HepG2 (cell line): Measurements from ENCODE around the gene VEGFB. TPM values are rescaled to one million over a fixed set of nuclear protein-coding genes. Genes with fewer than 3 reads are reported as not detected.

ENCODE experiments used
- AKAP8 ChIP-seq: sonication (generic); formaldehyde crosslinking; IDR thresholded peaks from 2 replicates; pipeline ENCODE4 v1.5.1; 2020; ENCODE audit warnings: mild to moderate bottlenecking, missing genetic modification reagents
- BORCS8-MEF2B ChIP-seq: sonication (generic); formaldehyde crosslinking; IDR thresholded peaks from 2 replicates; pipeline ENCODE4 v1.8.0; 2022; ENCODE audit warnings: mild to moderate bottlenecking, missing genetic modification reagents
- CREM ChIP-seq, 2 experiments: sonication (generic) in 1 of 2; formaldehyde crosslinking in 1 of 2; IDR thresholded peaks; 2 replicates each; pipeline versions ENCODE4 v1.4.0 to v1.6.1; 2016 to 2020; ENCODE audit warnings: antibody characterized with exemption in 1 of 2, mild to moderate bottlenecking in 1 of 2, missing genetic modification reagents in 1 of 2
- GATA4 ChIP-seq: sonication (generic); IDR thresholded peaks from 2 replicates; pipeline ENCODE4 v1.6.1; 2016; ENCODE audit warnings: antibody characterized with exemption, low read depth, borderline replicate concordance
- HNF4A ChIP-seq: sonication (generic); formaldehyde crosslinking; IDR thresholded peaks from 2 replicates; pipeline ENCODE4 v1.4.0; 2020; ENCODE audit warnings: missing genetic modification reagents
- RNF2 ChIP-seq: fragments of 450-650 bp; conservative IDR thresholded peaks from 2 replicates; pipeline ENCODE4 v1.6.1; 2016; ENCODE audit warnings: low read depth
- SMC3 ChIP-seq: IDR thresholded peaks from 2 replicates; pipeline ENCODE4 v1.6.1; 2011; ENCODE audit warnings: low read length, improper control_type of control experiment
- TP53 ChIP-seq: sonication (generic); formaldehyde crosslinking; conservative IDR thresholded peaks from 2 replicates; pipeline ENCODE4 v1.4.0; 2020; ENCODE audit warnings: missing genetic modification reagents
- YEATS4 ChIP-seq: sonication (generic); formaldehyde crosslinking; IDR thresholded peaks from 2 replicates; pipeline ENCODE4 v1.4.0; 2020; ENCODE audit warnings: missing genetic modification reagents, borderline replicate concordance
- ZFP36 ChIP-seq: fragments of 150-350 bp; IDR thresholded peaks from 2 replicates; pipeline ENCODE4 v1.6.1; 2018; ENCODE audit warnings: borderline replicate concordance, low read length, low read depth; ENCODE audit not compliant: partially characterized antibody
- ZNF33A ChIP-seq: sonication (generic); formaldehyde crosslinking; IDR thresholded peaks from 2 replicates; pipeline ENCODE4 v1.5.1; 2020; ENCODE audit warnings: missing genetic modification reagents, mild to moderate bottlenecking, moderate library complexity, borderline replicate concordance
- ZNF552 ChIP-seq: sonication (generic); formaldehyde crosslinking; IDR thresholded peaks from 2 replicates; pipeline ENCODE4 v1.9.0; 2022; ENCODE audit warnings: missing genetic modification reagents, mild to moderate bottlenecking, borderline replicate concordance
- ZNF749 ChIP-seq: sonication (generic); formaldehyde crosslinking; IDR thresholded peaks from 2 replicates; pipeline ENCODE4 v1.8.0; 2022; ENCODE audit warnings: mild to moderate bottlenecking, missing genetic modification reagents, moderate library complexity, borderline replicate concordance
- ZSCAN31 ChIP-seq: sonication (generic); formaldehyde crosslinking; IDR thresholded peaks from 2 replicates; pipeline ENCODE4 v1.5.0; 2020; ENCODE audit warnings: low read depth, mild to moderate bottlenecking, missing genetic modification reagents
- polyA plus RNA-seq, 8 experiments: library from polyadenylated mRNA; depleted of rRNA in 3 of 8; stranded (reverse) in 7 of 8; unstranded in 1 of 8; fragments of >200 nt; fragmentation: Illumina TruSeq in 4 of 8; extraction: Trizol in 4 of 8; gene quantifications; 2 replicates each; pipeline versions ENCODE4 v1.2.1 to v1.2.3, GENCODE V29; 2011 to 2016; ENCODE audit warnings: low read depth in 4 of 8, missing spikeins in 1 of 8, mixed read lengths in 1 of 8; ENCODE audit not compliant: insufficient read depth in 1 of 8
- total RNA-seq, 5 experiments: library from RNA; depleted of rRNA; stranded (reverse); fragments of >200 nt; fragmentation: Illumina TruSeq; extraction: Trizol; gene quantifications; 2 replicates each; pipeline ENCODE4 v1.2.3, GENCODE V29; 2016; ENCODE audit warnings: low read depth in 1 of 5
- TF ChIP-seq, protein P1 (sequence below): sonication (generic); formaldehyde crosslinking; IDR thresholded peaks from 2 replicates; pipeline ENCODE4 v1.8.0; 2022; ENCODE audit warnings: mild to moderate bottlenecking, missing genetic modification reagents, moderate library complexity
- TF ChIP-seq, protein P2 (sequence below): sonication (generic); formaldehyde crosslinking; IDR thresholded peaks from 2 replicates; pipeline ENCODE4 v1.5.0; 2020; ENCODE audit warnings: missing genetic modification reagents
- TF ChIP-seq, protein P3 (sequence below): sonication (generic); formaldehyde crosslinking; IDR thresholded peaks from 2 replicates; pipeline ENCODE4 v1.5.1; 2020; ENCODE audit warnings: mild to moderate bottlenecking, missing genetic modification reagents

The VEGFB gene
- total and polyA plus RNA-seq, 2 of the 13 experiments (the other 11 are each of a cell fraction or from before 2014, with no cell fraction given): 9.0 to 11.3 TPM

DNA sequence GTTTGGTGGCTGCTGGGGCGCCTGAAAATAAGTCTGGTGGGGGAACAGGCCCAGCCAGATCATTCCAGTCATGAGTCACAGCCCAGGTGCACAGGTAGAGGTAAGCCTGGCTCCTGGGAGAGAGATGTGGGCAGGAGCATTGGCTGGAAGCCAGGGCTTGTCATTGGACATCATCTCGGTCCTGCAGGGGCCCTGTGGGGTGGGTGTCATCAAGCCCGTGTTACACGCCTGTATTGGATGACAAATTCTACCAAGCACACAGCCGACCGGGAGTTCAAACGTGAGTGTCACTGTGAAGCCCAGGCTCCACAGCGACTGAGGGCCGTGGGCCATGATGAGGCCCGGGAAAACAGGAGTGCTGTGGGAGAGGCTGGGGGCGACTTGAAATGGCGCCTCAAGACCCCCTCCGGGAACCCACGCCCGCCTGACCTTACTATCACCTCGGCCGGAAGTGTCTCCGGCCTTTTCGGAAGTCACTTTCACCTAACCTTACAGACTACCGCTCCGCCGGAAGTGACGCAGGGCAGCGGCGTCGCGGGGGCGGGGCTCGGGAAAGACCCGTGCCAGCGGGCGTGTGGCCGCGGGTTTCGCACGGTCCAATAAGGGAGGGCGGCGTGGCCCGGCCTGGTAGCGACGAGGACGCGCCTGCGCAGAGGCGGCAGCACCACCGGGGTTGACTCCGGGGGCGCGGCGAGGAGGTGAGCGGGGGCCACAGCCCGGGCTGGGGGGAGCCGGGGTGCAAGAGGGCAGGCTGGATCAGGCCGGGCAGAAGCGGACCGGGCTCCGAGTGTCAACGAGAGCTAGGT lies 6.3 kb downstream of the VEGFB start, which contains the start of gene FKBP2 (continued):
- TF ChIP-seq, protein P1, sequence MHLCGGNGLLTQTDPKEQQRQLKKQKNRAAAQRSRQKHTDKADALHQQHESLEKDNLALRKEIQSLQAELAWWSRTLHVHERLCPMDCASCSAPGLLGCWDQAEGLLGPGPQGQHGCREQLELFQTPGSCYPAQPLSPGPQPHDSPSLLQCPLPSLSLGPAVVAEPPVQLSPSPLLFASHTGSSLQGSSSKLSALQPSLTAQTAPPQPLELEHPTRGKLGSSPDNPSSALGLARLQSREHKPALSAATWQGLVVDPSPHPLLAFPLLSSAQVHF (CRISPR knock-in tag): no peak
- TF ChIP-seq AKAP8 (CRISPR knock-in tag) (peak; percentile 82), GATA4 (peak; percentile 77), ZFP36 (no peak), YEATS4 (no peak; the same call in 1 of the 2 replicates), SMC3 (no peak), ZNF552 (CRISPR knock-in tag) (peak; percentile 73; the same call in 1 of the 2 replicates), ZNF749 (CRISPR knock-in tag) (peak; percentile 23; the same call in 1 of the 2 replicates), BORCS8-MEF2B (no peak), HNF4A (CRISPR knock-in tag) (0 out of 2 replicates have a peak, but pooled peaks have one; percentile 11), TP53 (0 out of 2 replicates have a peak, but pooled peaks have one; percentile 70), CREM (IDR thresholded peaks at IDR 0.05) (peak; percentile 85), CREM (CRISPR knock-in tag; IDR thresholded peaks at IDR 0.05) (peak; percentile 66; the same call in 1 of the 2 replicates), ZNF33A (CRISPR knock-in tag) (0 out of 2 replicates have a peak, but pooled peaks have one; percentile 58), ZSCAN31 (CRISPR knock-in tag) (no peak), RNF2 (no peak)
- TF ChIP-seq, protein P2, sequence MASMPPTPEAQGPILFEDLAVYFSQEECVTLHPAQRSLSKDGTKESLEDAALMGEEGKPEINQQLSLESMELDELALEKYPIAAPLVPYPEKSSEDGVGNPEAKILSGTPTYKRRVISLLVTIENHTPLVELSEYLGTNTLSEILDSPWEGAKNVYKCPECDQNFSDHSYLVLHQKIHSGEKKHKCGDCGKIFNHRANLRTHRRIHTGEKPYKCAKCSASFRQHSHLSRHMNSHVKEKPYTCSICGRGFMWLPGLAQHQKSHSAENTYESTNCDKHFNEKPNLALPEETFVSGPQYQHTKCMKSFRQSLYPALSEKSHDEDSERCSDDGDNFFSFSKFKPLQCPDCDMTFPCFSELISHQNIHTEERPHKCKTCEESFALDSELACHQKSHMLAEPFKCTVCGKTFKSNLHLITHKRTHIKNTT (CRISPR knock-in tag): no peak
- TF ChIP-seq, protein P3, sequence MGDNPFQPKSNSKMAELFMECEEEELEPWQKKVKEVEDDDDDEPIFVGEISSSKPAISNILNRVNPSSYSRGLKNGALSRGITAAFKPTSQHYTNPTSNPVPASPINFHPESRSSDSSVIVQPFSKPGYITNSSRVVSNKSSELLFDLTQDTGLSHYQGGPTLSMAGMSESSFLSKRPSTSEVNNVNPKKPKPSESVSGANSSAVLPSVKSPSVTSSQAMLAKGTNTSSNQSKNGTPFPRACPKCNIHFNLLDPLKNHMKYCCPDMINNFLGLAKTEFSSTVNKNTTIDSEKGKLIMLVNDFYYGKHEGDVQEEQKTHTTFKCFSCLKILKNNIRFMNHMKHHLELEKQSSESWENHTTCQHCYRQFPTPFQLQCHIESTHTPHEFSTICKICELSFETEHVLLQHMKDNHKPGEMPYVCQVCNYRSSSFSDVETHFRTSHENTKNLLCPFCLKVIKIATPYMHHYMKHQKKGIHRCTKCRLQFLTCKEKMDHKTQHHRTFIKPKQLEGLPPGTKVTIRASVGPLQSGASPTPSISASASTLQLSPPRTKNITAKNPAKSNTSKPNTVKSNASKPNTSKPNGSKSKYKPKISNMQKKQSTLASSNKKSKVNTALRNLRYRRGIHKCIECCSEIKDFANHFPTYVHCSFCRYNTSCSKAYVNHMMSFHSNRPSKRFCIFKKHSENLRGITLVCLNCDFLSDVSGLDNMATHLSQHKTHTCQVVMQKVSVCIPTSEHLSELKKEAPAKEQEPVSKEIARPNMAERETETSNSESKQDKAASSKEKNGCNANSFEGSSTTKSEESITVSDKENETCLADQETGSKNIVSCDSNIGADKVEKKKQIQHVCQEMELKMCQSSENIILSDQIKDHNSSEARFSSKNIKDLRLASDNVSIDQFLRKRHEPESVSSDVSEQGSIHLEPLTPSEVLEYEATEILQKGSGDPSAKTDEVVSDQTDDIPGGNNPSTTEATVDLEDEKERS: no peak
